Tibial nerve (tissue), 4 donors: Measurements from ENCODE around the gene CRYL1.

ENCODE experiments used
- CTCF ChIP-seq, 5 experiments: fragments of 200-600 bp in 3 of 5; fragments of 450-650 bp in 2 of 5; sonication (generic) in 3 of 5; IDR thresholded peaks; one replicate each; pipeline ENCODE4 v1.5.1; 2016 to 2019; ENCODE audit warnings: antibody characterized with exemption in 5 of 5, mild to moderate bottlenecking in 3 of 5, moderate library complexity in 2 of 5
- EP300 ChIP-seq, 2 donors: sonication (generic); formaldehyde crosslinking; IDR thresholded peaks; one replicate each; pipeline ENCODE4 v1.6.1; 2017; ENCODE audit warnings: antibody characterized with exemption in 2 of 2, mild to moderate bottlenecking in 1 of 2
- POLR2A ChIP-seq, 2 donors: fragments of 450-650 bp; IDR thresholded peaks; one replicate each; pipeline ENCODE4 v1.6.1; 2017; ENCODE audit warnings: antibody characterized with exemption in 2 of 2, mild to moderate bottlenecking in 2 of 2, moderate library complexity in 2 of 2

- TF ChIP-seq CTCF (IDR thresholded peaks at IDR 0.05) (no peak), EP300 (IDR thresholded peaks at IDR 0.05) (no peak), POLR2A (IDR thresholded peaks at IDR 0.05) (no peak)
These were observed 110.9 kb downstream of the CRYL1 start for GRCh38 chr13:20414546-20415305.
